ENCODE data around the gene DAZAP1.
"Not testable (repeated sequence)": the region's sequence is repeated elsewhere in the genome, so short reads cannot be mapped to it uniquely, and the experiment has no call there.

DAZAP1 gene

DNA sequence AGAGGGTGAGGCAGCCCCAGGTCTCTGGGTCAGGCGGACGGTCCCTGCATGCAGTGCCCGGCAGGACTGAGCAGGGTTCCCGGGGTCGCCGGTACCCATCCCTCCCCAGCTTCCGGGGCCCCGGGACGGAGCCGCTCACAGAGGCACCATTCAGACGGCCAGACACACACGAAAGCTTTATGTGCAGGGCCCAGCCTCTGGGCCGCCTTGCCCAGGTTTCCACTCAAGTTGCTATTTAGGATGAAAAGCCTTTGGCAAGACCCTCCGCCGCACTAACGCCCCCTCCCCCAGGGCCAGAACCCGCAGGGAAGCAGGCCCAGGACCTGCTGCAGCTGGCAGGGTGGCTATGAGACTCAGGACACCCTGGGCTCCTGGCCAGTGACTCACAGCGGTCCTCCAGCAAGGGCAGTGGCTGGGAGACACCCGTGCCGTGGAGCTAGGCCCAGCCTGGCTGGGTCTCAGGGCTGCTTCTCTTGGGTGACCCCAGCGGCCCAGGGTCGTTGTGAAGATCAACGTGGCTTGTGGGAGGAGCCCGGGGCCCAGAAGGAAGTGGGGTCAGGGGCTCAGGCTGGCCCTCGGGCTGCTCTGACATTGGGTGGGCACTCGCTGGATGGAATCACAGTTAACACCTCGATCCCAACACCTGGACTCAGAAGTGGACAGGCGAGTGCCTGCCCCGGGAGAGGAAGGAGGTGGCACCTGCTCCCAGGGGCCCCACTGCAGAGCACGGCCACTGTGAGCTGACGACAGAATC lies 66.8 kb downstream of the DAZAP1 start:
- DNase-seq (ENCODE audit: low spot score), result no peak

DNA sequence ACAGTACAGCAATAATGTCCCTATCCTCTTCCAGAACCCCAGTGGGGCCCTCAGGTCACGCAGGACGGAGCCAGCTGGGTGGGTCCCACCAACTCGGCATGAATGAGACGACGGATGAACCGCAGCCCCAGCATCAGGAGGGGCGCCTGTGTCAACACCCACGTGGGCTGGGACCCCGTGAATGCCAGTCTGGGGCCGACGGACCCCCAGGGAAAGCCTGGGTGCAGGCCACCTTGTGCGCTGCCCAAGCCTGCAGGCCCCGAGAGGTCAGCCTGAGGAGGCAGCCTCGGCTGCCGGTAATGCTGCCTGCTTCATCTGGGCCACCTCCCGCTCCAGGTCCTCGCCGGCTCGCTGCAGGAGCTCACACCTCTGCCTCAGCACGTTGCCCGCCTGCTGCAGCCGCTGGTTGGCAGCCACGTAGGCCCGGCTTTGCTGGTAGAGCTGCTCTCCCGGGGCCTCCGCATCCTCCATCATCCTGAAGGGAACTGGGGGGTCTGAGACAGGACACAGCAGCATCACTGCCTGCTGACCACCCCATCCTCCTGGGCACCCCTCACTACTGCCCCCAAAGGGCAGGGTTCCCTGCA lies 67.5 kb downstream of the DAZAP1 start:
- DNase-seq (ENCODE audit: low spot score), result no peak

DNA sequence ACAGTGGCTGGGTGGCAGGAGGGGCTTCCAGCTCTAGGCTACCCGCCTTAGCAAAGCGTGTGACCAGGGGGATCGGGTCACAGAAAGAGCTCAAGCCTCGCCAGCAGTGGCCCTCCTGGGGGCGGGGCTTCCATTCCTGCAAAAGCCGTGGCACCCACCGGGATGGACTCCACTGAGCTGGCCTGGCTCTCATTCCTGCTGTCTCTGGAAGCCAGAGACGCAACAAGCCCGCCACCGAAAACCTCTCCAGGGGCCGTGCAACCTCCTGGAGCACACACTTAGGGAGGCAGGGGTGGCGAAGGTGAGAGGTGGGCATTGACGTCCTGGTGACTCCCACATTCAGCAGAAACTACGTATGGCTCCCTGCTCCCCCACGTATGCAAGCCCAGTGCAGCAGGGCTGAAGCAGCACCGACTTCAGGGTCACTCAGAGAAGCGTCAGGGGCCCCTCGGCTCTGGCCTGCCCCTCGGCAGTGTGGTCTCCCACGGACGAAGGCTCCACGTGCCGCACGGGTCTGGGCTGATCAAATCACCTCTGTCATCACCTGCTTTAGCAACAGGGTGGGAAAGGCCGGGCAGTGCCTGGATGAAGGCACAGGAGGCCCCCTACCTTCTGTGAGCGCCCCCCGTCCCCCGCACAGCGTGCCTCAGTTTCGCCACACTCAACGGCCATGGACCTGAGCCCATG lies 68.5 kb downstream of the DAZAP1 start:
- DNase-seq (ENCODE audit: low spot score), result no peak

DNA sequence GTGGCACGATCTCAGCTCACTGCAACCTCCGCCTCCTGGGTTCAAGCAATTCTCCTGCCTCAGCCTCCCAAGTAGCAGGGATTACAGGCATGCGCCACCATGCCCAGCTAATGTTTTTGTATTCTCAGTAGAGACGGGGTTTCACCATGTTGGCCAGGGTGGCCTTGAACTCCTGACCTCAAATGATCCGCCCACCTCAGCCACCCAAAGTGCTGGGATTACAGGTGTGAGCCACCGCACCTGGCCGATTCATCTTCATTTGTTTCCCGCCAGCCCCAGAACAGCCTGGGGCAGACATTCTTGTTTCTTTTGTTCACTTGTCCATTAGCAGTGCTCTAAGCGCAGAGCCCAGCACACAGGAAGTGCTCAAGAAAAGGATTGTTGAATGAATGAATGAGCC lies 69.7 kb downstream of the DAZAP1 start:
- not testable (repeated sequence) for DNase-seq (ENCODE audit: low spot score)

DNA sequence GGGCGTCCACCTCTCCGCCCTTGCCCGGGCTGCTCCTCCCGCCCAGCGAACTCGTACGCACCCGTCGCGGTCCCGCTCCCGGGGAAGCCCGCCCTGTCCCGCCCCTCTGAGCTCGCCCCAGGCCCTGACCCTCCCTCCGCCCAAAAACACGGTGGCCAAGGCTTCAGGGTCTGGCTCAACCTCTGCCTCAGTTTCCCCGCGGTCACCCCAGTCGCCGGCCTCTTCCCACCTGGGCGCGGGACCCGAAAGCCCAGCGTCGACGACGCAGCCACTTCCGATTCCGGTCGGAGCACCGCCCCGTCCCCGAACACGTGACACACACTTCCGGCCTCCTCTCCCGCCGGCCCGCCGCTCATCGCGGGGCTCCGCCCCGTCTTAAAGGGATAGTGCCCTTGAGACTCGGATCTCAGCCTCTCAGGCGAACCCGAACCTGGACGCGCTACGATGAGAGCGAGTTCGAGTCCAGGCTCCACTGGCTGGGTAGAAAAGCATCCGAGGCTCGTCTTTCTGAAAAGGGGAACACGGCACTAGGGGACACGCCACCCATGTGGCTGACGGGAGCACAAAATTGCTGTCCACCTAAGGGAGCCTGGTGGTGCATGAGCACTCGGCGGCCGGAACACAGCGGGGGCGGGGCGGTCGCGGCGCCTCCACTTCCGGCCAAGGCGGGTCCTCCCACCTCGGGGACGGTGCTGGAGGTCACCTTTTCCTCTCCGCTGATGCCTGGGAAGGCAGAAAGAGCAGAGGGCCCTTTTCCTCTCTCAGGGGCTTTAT lies 71.7 kb downstream of the DAZAP1 start, which contains the start of gene C19orf25:
Gene C19orf25, minus strand, starts transcription at position 282 of the 774 bp plus-strand sequence. CDS start 312 bp downstream, outside the sequence.
- peak; percentile 93 for DNase-seq (ENCODE audit: low spot score)

DNA sequence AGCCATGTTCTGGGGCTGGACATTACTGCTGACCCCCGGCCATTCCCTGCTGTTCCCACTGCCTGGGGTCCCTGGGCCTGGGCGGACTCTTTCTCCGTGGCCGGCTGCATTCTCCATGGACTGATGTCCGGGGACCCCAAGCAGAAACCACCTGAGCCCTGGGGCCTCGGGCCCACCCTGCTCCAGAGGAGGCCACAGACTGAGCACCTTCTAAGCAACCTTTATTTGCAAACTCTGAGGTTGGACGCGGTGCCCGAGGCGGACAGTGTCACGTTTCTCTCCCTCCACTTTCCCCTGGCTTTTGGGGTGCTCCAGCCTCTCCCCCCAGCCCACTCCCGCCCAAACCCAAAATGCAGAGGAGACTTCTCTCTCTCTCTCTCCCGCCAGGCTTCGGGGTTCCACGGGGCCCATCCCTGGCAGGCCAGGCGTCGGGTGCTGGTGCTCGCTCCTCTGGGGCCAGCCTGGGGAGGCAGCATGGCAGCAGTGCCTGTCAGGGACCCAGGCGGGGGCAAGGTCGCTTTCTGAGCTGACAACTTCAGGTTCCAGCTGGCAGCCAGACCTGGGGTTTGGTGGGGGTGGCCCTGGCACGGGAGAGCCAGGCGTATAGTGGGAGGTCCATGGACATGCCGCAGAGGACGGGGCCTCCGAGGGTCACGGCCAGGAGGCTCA lies 74.0 kb downstream of the DAZAP1 start:
- DNase-seq (ENCODE audit: low spot score), result no peak

DNA sequence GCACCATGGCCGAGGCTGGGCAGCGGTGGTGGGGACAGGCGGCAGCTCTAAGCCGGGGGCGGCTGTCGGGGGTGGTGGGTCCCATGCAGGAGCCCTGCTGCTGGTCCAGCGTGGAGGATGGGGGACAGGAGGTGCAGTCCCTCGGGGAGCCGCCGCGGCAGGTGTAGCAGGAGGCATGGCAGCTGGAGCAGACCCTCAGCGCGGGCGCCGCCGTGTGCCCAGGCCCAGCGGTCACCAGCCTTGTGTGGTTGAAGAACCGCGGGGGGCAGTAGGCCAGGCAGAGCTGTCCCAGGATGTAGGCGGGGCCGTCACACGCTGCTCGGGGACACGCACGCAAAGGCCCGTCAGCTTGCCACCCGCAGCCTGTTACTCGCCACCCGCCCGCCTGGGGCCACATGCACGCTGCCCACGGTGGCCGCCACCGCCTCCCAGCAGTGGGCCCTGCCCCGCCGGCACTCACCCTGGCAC lies 74.5 kb downstream of the DAZAP1 start:
- no peak for DNase-seq (ENCODE audit: low spot score)

DNA sequence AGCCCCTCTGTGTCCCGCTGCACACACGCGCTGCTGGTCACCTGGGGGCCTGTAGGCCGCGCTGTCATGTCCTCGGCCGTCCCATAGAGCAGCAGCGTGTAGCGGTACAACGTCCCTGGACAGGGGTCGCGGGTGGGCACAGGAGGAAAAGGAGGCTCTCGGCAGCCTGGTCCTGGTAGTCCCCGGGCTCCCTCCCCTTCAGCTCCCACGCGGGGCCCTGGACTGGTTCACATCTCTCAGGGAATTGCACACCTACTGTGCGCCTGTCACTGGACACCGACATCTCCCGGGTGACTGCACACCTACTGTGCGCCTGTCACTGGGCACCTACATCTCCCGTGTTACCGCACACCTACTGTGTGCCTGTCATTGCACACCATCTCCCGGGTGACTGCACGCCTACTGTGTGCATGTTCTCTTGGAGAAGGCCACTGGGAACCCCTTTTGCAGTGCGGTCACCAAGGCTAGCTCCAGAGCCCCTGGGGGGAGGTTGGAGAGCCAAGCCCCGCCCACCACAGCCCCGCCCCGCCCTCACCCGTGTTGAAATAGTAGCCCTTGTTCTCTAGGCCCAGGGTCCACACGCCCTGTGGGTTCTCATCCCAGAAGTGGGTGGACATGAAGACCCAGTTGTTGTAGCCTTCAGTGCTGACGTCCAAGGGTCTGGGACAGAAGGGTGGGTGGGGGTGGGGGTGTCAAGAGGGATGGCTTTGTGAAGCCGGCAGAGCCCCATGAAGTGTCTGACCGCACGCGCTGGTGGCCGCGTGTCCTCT lies 75.2 kb downstream of the DAZAP1 start:
- DNase-seq (ENCODE audit: low spot score), result no peak

DNA sequence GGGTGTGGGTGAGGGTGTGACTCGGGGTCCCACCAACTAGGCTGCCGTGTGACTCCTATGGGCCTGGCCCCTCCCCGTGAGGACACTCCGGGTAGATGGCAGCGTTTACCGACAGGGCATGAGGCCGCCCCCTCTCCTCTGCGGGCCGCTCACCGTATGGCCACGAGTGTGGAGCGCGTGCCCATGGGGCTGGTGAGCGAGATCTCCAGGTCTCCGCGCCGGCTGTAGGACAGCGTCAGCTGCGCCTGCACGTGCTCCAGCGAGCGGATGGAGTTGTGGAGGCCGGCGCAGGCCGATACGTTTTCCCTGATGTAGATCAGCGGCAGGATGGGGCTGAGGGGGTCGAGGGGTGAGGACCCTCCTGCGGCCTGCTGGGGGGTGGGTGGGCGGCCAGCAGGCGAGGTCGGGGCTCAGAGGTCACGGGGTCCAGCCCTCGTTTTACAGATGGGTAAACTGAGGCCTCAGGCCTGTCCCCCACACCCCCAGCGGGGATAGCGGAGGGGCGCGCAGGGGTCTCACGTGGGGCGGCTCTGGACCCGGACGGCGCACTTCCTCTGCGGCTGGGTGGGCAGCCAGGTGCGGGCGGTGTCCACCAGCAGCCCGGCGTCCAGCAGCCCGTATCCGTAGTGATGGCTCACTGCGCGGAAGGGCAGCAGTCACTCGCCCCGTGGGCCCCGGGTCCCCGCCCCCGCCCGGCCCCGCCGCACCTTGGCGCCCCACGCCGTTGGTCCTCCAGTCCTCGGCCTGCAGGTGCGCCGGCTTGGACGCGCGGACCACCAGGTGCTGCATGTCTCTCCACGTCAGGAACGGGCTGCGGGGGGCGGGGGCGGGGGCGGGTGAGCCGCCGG lies 76.0 kb downstream of the DAZAP1 start:
- DNase-seq (ENCODE audit: low spot score), result no peak

DNA sequence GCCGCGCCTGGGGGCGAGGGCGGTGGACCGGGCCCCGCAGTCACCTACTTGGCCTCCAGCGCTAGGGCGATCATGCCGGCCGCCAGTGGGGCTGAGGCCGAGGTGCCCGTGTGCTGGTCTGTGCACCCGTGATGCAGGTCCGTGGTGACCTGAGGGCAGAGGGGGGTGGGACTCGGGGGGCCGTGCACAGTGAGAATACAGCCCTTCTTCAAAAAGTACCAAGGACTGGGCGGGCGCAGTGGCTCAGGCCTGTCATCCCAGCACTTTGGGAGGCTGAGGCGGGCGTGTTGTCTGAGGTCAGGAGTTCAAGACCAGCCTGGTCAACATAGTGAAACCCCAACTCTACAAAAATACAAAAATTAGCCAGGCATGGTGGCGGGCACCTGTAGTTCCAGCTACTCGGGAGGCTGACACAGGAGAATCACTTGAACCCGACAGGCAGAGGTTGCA lies 76.6 kb downstream of the DAZAP1 start:
- no peak for DNase-seq (ENCODE audit: low spot score)

All from HuH-7 (cell line).